ENCODE measurements around the gene GATD1. TPM values are rescaled to one million over a fixed set of nuclear protein-coding genes. Genes with fewer than 3 reads are reported as not detected.

The GATD1 gene
- total RNA-seq, 4 donors from 2014 or later = 28.9 to 33.8 (median 31.2) TPM

DNA sequence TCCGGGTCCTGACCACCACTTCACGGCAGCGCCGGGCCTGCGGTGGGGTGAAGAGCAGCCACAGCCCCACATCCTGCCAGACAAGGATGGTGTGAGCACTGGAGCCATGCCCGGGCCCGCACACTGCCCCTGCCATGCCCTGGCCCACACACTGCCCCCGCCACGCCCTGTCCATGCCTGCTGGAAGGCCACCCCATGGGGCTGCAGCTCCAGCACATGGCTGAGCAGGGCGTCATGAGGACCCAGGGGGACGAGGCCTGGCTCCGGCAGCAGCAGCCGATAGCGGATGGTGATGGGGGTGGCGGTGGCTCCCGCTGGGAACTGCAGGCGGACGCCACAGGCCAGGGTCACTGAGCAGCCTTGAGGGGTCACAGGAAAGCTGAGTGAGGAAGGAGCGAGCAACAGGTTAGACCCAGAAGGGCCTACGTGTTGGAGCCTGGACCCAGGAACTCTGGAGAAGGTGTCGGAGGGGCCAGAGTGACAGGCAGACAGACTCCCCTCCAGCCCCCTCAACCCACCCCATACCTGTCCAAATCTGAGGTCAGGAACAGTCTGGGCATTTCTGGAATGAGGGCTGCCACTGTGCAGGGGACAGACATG, 24.8 kb upstream of the GATD1 start:
- Histone ChIP-seq H3K27ac (no peak overlapping the region), H3K9me3 (no peaks in the 10 kb centered on the region), H3K36me3 (peaks cover 0 to 49% of the 10 kb centered on the region in 2 donors), H3K4me1 (peaks cover 0 to 59% (median 16%) of the 10 kb centered on the region in 3 donors), H3K4me3 (no peak overlapping the region), H3K27me3 (no peaks in the 10 kb centered on the region)
- WGBS, 2 donors (ENCODE audit: low coverage in 1 of 2) = no CpG with 5 or more reads among the region's 21 CpGs
- TF ChIP-seq POLR2A (IDR thresholded peaks at IDR 0.05) (no peak), POLR2AphosphoS5 (IDR thresholded peaks at IDR 0.05) (no peak), CTCF (IDR thresholded peaks at IDR 0.05) (no peak), EP300 (IDR thresholded peaks at IDR 0.05) (no peak)
- no peak for ATAC-seq

- H3K27me3 ChIP-seq = no peaks in the 10 kb centered on the region
- H3K27ac ChIP-seq = no peak overlapping the region
- WGBS, 2 donors (ENCODE audit: low coverage in 1 of 2) = 87% methylated on average over 6 of the region's 20 CpGs; no CpG with 5 or more reads in 1 of the 2 donors
- peaks cover 0 to 49% of the 10 kb centered on the region in 2 donors for H3K36me3 ChIP-seq
- no peaks in the 10 kb centered on the region for H3K9me3 ChIP-seq
- no peak overlapping the region for H3K4me3 ChIP-seq
- H3K4me1 ChIP-seq = peaks cover 0 to 67% (median 25%) of the 10 kb centered on the region in 3 donors
- TF ChIP-seq POLR2AphosphoS5 (IDR thresholded peaks at IDR 0.05) (no peak), EP300 (IDR thresholded peaks at IDR 0.05) (no peak), CTCF (IDR thresholded peaks at IDR 0.05) (no peak), POLR2A (IDR thresholded peaks at IDR 0.05) (no peak)
- ATAC-seq = no peak
Observed at GRCh38 chr11:801097-801780, 24.0 kb upstream of the GATD1 start.

- no peak overlapping the region for H3K4me3 ChIP-seq
- 100% methylated on average over 4 of the region's 30 CpGs; no CpG with 5 or more reads in 1 of the 2 donors for WGBS, 2 donors (ENCODE audit: low coverage in 1 of 2)
- H3K36me3 ChIP-seq = peaks cover 0 to 49% of the 10 kb centered on the region in 2 donors
- no peaks in the 10 kb centered on the region for H3K9me3 ChIP-seq
- no peaks in the 10 kb centered on the region for H3K27me3 ChIP-seq
- TF ChIP-seq EP300 (IDR thresholded peaks at IDR 0.05) = no peak
- no peak for TF ChIP-seq POLR2A (IDR thresholded peaks at IDR 0.05)
- no peak for TF ChIP-seq POLR2AphosphoS5 (IDR thresholded peaks at IDR 0.05)
- no peak for TF ChIP-seq CTCF (IDR thresholded peaks at IDR 0.05)
- no peak overlapping the region for H3K27ac ChIP-seq
- peaks cover 0 to 65% (median 28%) of the 10 kb centered on the region in 3 donors for H3K4me1 ChIP-seq
- ATAC-seq = no peak
Observed at GRCh38 chr11:800473-800872, 23.2 kb upstream of the GATD1 start.

DNA sequence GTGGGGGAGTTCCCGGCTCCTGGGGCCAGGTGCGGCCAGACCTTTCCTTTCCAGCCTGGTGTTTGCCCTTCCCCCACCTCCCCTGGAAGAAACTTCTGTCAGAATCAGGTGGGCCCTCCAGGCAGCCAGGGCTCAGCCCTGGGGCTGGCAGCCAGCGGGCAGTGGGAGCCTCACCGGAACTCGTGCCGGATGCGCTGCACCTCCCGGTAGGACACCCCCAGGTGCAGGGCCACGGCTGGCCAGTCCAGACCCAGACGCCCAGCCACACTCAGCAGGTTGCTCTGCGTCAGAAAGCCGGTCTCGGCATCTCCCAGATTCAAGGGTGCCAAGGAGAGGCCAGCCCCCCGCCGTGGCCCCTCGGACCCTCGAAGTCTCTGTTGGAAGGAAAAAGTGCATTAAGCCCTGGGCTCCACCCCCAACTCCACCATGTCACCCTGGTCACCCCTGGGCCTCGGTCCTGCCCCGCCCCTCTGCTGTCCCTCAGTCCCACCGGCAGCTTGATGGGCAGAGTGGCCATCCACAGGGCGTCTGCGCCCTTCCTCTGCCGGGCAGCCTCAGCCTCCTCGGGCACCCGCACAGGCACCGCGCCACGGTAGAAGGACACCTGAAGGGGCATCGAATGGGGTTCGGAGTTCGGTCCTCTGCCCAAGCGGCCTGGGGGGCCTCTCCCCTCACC, 22.5 kb upstream of the GATD1 start:
- H3K4me3 ChIP-seq = no peak overlapping the region
- H3K27me3 ChIP-seq = no peaks in the 10 kb centered on the region
- ATAC-seq = no peak
- no peak overlapping the region for H3K27ac ChIP-seq
- no peaks in the 10 kb centered on the region for H3K9me3 ChIP-seq
- 94% methylated on average over 3 of the region's 32 CpGs; no CpG with 5 or more reads in 1 of the 2 donors for WGBS, 2 donors (ENCODE audit: low coverage in 1 of 2)
- H3K4me1 ChIP-seq = peaks cover 0 to 65% (median 30%) of the 10 kb centered on the region in 3 donors
- TF ChIP-seq CTCF (IDR thresholded peaks at IDR 0.05) (no peak), POLR2A (IDR thresholded peaks at IDR 0.05) (no peak), POLR2AphosphoS5 (IDR thresholded peaks at IDR 0.05) (no peak)
- H3K36me3 ChIP-seq = peaks cover 0 to 49% of the 10 kb centered on the region in 2 donors
